HG02852 (cell line): ENCODE results near the gene TERT.
"Not testable (repeated sequence)": the region's sequence is repeated elsewhere in the genome, so short reads cannot be mapped to it uniquely, and the experiment has no call there.

Experiments
- ATAC-seq: cut with Tn5 transposase; IDR thresholded peaks from one replicate; pipeline ENCODE4 v1.9.1; 2021; ENCODE audit warnings: mild to moderate bottlenecking, moderate library complexity; ENCODE audit not compliant: unreplicated experiment

Gene TERT

DNA sequence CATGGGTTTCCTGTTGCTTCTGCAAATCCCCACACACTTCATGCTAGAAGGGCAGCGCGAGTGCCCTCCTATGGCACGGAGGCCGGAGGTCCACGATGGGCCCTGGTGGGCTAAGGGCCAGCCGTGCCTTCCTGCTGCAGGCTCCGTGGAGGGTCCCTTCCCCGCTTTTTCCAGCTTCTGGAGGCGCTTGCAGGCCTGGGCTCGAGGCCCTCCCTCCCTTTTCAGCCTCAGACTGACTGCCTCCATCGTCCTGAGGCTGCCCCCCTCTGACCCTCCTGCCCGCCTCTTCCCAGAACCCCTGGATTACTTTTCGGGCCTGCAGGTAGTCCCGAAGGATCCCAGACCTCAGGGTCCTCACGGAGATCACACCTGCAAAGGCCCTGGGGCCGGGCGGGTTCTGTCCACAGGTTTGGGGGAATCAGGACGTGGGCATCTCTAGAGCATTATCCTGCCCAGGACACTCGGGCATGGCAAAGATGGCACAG is 3.2 kb upstream of the TERT start:
- no peak for ATAC-seq

DNA sequence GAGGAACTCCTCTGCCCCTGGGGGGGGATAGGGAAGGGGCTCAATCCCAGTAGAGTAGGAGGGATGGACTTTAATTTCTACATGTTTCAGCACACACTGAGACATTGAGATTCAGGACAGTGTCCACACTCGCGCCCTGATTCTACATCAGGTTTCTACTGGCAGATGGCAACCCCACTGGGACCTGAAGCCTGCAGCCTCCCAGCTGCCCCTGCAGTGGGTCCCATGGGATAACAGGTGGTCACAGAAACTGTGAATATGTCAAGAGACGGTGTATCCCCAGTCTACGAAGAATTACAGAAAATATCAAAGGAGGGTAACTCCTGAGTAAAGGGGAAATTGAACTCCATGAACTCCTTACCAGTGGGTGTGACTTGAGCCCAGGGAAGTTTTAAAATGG is 2.4 kb upstream of the TERT start:
- ATAC-seq: no peak

DNA sequence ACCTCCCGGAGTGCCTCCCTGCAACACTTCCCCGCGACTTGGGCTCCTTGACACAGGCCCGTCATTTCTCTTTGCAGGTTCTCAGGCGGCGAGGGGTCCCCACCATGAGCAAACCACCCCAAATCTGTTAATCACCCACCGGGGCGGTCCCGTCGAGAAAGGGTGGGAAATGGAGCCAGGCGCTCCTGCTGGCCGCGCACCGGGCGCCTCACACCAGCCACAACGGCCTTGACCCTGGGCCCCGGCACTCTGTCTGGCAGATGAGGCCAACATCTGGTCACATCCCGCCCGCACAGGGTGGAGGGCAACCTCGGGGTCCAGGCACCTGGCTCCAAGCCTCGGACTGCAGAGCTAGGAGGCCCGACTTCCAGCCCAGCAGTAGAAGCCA is 776 bp upstream of the TERT start:
- ATAC-seq: no peak

DNA sequence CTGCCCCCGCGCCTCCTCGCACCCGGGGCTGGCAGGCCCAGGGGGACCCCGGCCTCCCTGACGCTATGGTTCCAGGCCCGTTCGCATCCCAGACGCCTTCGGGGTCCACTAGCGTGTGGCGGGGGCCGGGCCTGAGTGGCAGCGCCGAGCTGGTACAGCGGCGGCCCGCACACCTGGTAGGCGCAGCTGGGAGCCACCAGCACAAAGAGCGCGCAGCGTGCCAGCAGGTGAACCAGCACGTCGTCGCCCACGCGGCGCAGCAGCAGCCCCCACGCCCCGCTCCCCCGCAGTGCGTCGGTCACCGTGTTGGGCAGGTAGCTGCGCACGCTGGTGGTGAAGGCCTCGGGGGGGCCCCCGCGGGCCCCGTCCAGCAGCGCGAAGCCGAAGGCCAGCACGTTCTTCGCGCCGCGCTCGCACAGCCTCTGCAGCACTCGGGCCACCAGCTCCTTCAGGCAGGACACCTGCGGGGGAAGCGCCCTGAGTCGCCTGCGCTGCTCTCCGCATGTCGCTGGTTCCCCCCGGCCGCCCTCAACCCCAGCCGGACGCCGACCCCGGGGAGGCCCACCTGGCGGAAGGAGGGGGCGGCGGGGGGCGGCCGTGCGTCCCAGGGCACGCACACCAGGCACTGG is 548 bp downstream of the TERT start:
- no peak for ATAC-seq

DNA sequence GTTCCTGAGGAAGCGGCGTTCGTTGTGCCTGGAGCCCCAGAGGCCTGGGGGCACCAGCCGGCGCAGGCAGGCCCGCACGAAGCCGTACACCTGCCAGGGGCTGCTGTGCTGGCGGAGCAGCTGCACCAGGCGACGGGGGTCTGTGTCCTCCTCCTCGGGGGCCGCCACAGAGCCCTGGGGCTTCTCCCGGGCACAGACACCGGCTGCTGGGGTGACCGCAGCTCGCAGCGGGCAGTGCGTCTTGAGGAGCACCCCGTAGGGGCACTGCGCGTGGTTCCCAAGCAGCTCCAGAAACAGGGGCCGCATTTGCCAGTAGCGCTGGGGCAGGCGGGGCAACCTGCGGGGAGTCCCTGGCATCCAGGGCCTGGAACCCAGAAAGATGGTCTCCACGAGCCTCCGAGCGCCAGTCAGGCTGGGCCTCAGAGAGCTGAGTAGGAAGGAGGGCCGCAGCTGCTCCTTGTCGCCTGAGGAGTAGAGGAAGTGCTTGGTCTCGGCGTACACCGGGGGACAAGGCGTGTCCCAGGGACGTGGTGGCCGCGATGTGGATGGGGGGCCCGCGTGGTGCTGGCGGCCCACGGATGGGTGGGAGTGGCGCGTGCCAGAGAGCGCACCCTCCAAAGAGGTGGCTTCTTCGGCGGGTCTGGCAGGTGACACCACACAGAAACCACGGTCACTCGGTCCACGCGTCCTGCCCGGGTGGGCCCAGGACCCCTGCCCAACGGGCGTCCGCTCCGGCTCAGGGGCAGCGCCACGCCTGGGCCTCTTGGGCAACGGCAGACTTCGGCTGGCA is 1.3 kb downstream of the TERT start:
- no peak for ATAC-seq

DNA sequence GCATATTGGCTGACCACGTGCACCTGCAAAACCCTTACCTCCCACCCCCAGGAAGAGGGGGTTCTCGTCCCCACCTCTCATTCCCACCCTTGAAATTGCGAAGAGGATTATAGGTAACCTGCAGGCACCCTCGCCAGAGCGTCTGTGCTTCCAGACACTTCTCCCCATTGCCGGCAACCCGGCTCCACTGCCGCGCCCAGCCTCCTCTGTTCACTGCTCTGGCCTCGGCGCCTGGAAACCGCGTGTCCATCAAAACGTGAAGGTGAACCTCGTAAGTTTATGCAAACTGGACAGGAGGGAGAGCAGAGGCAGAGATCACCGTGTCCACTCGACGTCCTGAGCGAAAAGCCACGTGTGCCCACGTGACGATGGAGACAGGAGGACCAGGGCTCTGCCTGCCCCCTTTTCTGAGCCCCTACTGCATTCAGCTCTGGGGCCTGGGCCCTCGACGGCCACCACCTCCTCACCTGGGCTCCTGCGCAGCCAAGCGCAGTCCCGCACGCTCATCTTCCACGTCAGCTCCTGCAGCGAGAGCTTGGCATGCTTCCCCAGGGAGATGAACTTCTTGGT is 1.9 kb downstream of the TERT start:
- no peak for ATAC-seq

DNA sequence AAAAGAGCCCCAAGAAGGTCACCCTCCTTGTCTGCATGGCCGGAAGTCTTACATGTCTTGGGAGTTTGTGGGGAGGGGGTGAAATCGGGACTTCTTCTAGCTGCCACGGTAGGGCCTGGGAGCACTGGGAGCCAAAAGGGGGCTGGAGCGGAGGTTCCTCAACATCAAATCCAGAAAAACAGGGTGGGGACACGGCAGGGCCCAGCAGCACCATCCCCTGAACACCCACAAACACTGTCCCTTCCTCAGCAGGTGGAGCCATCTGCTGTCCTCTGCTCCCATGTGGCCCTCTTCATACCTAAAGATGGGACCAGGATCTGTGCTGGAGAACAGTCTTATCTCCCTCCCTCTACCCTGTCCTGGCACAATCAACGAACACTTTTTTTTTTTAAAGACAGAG is 2.7 kb downstream of the TERT start:
- ATAC-seq: no peak

DNA sequence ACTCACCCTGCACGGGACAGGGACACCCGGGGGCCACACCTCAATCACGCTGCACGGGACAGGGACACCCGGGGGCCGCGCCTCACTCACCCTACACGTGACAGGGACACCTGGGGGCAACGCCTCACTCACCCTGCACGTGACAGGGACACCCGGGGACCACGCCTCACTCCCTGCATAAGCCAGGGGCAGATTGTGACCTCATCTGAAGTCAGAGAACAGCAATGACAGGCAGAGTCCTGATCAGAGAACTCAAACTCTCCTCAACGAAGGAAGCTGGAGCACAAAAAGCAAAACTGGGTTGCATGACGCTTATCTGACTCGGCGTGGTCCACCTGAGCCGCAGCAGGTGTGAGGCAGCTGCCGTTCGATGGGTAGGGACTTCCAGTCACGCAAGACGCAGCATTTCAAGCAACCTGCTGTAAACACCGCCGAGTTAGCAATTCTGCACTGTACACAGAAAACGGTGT is 3.2 kb downstream of the TERT start:
- ATAC-seq: no peak

DNA sequence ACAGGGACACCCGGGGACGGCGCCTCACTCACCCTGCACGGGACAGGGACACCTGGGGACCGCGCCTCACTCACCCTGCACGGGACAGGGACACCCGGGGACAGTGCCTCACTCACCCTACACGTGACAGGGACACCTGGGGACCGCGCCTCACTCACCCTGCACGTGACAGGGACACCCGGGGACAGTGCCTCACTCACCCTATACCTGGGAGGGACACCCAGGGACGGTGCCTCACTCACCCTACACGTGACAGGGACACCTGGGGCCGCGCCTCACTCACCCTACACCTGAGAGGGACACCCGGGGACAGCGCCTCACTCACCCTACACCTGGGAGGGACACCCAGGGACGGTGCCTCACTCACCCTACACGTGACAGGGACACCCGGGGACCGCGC is 3.9 kb downstream of the TERT start:
- not testable (repeated sequence) for ATAC-seq

DNA sequence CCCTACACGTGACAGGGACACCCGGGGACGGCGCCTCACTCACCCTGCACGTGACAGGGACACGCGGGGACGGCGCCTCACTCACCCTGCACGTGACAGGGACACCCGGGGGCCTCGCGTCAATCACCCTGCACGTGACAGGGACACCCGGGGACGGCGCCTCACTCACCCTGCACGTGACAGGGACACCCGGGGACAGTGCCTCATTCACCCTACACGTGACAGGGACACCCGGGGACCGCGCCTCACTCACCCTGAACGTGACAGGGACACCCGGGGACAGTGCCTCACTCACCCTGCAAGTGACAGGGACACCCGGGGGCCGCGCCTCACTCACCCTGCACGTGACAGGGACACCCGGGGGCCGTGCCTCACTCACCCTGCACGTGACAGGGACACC is 5.3 kb downstream of the TERT start:
- not testable (repeated sequence) for ATAC-seq

DNA sequence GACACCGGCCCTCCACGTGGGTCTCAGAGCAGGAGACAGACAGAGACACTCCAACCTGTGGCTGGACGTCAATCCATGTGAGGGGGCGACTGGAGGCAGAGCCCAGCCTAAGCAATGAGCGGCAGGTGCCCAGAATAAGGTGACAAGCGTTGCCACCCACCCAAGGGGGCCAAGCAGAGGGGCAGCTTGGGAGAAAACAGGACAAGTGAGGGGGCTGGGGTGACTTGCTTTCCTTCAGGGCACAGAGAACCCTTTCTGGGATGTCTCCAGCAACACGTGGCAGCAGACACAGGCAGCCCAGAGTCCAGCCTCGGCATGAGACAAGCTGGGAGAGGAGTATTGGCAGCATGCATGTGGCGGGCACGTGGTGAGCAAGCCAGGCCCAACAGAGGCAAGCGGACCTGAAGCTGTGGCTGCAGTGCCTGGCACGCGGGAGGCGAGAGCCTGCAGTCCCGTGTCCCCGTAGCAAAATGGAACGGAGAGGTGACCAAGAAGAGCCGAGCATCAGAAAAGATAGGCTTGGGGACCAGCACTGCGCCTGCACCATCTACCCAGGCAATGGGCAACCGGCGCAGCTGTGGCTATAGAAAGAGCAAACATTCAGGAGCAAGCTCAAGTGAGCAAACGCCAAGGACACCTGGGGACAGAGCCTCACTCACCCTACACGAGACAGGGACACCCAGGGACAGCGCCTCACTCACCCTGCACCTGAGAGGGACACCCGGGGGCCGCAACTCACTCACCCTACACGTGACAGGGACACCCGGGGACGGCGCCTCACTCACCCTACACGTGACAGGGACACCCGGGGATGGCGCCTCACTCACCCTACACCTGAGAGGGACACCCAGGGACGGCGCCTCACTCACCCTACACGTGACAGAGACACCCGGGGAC is 6.2 kb downstream of the TERT start:
- no peak for ATAC-seq

DNA sequence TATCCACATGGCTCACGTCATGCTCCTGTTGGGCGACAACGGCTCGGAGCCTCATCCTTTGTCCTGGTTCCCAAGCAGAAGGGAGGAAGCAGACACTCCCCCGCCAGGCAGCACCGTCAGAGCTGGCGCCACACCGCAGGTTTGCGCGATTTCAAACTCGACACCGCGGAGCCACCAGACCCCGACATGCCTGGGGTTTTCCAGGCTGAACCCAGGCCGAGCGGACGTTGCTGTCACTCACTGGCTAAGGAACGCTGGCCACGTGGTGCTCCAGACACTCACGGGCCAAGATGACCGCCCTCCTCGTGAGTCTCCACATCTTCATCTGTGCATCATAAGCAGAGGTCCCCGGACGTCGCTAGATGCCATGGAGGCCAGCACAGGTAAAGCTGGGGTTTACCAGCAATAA is 9.0 kb downstream of the TERT start:
- no peak for ATAC-seq

DNA sequence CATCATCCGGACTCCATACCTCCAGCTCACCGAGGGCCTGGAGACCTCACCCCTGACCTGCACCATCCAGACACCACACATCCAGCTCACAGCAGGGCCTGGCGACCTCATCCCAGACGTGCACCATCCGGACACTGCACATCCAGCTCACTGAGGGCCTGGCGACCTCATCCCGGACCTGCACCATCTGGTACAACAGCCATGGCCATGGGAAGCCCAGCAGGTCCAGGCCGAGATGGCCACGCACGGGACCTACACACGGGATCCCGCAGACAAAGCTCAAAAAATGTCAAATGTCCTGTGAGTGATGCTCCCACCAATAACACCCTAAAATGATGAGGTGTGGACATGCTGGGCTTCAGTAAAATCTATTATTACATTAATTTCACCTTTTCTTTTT is 9.7 kb downstream of the TERT start:
- ATAC-seq: no peak

DNA sequence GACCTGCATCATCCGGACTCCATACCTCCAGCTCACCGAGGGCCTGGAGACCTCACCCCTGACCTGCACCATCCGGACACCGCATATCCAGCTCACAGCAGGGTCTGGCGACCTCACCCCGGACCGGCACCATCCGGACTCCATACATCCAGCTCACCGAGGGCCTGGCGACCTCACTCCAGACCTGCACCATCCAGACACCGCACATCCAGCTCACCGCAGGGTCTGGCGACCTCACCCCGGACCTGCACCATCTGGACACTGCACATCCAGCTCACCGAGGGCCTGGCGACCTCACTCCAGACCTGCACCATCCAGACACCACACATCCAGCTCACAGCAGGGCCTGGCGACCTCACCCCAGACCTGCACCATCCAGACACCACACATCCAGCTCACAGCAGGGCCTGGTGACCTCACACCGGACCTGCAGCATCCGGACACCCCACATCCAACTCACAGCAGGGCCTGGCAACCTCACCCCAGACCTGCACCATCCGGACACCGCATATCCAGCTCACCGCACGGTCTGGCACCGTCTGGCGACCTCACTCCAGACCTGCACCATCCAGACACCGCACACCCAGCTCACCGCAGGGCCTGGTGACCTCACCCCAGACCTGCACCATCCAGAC is 10.4 kb downstream of the TERT start:
- ATAC-seq: not testable (repeated sequence)

DNA sequence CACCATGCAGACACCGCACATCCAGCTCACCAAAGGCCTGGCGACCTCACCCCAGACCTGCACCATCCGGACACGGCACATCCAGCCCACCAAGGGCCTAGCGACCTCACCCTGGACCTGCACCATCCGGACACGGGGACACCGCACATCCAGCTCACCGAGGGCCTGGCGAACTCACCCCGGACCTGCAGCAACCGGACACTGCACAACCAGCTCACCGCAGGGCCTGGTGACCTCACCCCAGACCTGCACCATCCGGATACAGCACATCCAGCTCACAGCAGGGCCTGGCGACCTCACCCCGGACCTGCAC is 11.2 kb downstream of the TERT start:
- not testable (repeated sequence) for ATAC-seq

DNA sequence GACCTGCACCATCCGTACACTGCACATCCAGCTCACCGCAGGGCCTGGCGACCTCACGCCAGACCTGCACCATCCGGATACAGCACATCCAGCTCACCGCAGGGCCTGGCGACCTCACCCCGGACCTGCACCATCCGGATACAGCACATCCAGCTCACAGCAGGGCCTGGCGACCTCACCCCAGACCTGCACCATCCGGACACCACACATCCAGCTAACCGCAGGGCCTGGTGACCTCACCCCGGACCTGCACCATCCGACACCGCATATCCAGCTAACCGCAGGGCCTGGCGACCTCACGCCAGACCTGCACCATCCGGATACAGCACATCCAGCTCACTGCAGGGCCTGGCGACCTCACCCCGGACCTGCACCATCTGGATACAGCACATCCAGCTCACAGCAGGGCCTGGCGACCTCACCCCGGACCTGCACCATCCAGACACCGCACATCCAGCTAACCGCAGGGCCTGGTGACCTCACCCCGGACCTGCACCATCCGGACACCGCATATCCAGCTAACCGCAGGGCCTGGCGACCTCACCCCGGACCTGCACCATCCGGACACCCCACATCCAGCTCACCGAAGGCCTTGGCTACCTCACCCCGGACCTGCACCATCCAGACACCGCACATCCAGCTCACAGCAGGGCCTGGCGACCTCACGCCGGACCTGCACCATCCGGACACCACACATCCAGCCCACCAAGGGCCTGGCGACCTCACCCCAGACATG is 11.7 kb downstream of the TERT start:
- ATAC-seq: not testable (repeated sequence)

DNA sequence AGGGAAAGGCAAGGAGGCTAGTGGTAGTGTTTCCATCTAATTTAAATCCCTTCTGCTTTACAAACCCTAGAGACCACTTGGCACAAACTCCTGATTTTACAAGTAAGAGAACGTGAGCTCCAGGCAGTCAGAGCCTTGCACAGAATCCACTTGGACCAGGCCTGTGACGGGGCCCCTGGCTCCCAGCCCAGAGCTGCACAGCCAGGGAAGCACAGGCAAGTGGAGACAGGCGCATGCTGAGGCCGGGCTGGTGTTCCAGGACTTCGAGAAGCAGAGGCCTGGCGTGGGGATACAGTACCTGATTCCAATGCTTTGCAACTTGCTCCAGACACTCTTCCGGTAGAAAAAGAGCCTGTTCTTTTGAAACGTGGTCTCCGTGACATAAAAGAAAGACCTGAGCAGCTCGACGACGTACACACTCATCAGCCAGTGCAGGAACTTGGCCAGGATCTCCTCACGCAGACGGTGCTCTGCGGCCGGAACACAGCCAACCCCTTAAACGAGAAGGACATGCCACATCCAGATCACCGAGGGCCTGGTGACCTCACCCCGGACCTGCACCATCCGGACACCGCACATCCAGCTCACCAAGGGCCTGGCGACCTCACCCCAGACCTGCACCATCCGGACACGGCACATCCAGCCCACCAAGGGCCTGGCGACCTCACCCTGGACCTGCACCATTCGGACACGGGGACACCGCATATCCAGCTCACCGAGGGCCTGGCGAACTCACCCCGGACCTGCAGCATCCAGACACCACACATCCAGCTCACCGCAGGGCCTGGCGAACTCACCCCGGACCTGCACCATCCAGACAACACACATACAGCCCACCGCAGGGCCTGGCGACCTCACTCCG is 12.5 kb downstream of the TERT start:
- ATAC-seq: no peak

DNA sequence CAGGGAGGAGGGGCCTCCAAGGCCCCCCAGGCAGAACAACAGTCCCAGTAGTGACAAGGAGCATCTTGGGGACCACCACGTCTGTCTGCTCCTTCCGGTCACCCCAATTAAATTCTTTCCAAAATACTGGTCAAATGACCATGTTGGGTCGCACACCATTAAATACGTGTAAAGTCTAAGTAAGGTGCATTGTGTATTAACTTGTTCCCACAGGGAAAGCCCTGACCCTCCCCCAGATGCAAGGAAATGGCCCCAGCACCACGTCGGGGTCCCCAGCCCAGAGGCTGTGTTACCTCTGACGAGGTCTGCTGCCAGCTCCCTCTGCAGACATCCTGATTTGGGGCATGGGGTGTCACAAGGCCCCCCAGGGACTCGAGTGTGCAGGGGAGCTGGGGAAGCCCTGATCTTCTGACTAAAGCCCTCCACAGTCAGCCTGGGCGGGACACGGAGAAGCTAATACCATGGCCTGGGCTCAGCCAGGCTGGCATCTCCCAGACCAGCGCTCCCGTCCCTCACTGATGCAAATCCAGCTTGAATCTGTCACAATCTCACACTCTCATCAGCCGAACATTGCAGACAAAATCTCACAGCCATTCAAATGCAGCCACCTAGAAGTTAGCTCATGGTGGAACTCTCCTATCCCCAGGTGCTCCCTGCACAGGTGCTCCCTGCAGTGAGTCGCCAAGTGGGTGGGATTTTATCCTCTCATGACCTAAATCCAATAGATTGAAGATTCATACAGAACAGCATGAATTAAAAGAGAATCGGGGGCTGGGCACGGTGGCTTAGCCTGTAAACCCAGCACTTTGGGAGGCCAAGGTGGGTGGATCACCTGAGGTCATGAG is 13.6 kb downstream of the TERT start:
- no peak for ATAC-seq
